ENCODE measurements around the gene IRF8.
"Not testable (repeated sequence)": the region's sequence is repeated elsewhere in the genome, so short reads cannot be mapped to it uniquely, and the experiment has no call there.

The IRF8 gene

GRCh38 chr16:85894266-85894665, 4.7 kb upstream of the IRF8 start:
- no peak for DNase-seq (ENCODE audit: low read depth in 2 of 2)

DNA sequence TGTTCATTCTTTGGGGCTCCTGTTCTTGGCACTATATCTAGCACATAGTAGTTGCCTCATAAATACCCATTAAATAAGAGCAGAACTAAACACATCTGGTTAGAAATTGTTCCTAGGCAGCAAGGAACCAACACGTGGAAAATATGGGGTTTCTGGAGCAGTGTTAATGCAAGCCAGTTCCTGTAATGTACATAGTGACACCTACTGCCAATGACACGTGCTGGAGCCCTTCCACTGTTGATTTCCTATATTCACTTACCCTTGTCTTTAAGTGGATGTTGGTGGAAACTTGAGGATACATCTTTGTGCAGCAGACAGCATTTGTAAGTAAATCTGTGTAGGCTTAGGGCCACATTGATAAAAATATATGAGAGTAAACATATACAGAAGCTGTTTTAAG, 1.6 kb upstream of the IRF8 start:
- no peak for DNase-seq (ENCODE audit: low read depth in 2 of 2)

DNA sequence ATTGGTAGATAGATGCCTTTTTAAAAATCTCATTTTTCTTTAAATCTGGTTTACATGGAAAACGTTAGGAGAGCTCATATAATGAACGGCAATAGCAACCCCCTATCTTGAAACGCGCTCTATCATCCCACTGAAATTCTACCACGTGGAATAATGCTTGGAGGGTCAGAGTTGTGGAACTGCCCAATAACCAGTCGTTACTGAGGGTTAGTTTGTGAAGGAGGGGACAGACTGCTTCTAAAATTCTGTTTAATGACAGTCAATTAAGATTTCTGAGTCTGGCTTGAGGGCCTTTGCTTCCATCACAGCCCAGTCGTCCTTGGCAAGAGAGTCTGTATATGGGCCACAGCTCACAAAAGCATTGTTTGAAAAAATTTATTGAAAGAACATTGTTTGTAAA, 482 bp downstream of the IRF8 start:
- no peak for DNase-seq (ENCODE audit: low read depth in 2 of 2)

DNA sequence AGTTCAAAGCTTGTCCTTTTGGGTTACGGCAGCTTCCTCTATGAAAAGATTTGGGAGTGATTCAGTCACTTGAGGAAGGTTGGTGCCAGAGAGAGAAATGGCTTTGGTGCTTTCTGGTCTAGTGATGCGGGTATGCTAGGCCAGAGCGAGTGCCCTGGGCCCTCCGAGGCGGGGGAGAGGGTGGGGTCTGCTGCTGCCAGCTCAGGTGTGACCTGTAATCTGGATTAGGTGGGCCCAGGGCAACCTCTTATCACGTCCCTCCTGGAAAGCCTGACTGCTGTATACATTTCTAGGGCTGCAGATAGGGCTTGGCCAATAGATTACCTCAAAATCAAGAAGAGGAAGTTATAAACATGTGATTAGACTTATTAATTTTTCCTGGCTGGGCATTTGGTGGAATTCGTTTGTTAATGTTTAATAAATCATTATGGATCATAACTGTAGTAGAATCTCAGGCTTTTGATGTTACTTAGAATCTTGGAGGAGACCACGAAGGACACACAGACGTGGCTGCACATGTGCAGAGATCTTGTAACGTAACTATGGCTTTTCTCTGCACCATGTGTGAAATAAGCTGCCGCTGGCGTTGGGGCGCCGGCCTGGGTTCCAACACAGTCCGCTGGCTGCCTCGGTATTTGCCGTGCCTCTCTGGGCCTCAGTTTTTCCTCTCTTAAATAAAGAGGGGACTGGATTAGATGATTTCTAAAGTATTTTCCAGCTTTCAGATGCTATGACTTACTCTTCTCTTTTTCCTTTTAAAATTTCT, 1.2 kb downstream of the IRF8 start:
- DNase-seq (ENCODE audit: low read depth in 2 of 2): no peak

DNA sequence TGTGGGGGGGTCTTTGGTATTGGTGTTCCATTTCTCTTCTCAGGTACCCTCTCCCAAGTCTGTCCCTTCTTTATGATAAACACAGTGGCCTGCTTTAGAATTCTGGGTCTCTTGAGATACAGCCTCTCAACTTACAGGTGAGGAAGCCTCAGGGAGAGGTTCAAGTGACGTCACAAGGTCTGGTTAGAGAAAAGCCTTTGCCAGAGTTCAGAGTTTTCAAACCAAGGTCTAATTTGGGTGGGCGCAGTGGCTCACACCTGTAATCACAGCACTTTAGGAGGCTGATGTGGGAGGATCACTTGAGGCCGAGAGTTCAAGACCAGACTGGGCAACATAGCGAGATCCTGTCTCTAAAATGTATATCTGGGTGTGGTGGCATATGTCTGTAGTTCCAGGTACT, 2.1 kb downstream of the IRF8 start:
- DNase-seq (ENCODE audit: low read depth in 2 of 2): no peak

- DNase-seq (ENCODE audit: low read depth in 2 of 2): no peak
Observed at GRCh38 chr16:85901773-85902365, 2.9 kb downstream of the IRF8 start.

DNA sequence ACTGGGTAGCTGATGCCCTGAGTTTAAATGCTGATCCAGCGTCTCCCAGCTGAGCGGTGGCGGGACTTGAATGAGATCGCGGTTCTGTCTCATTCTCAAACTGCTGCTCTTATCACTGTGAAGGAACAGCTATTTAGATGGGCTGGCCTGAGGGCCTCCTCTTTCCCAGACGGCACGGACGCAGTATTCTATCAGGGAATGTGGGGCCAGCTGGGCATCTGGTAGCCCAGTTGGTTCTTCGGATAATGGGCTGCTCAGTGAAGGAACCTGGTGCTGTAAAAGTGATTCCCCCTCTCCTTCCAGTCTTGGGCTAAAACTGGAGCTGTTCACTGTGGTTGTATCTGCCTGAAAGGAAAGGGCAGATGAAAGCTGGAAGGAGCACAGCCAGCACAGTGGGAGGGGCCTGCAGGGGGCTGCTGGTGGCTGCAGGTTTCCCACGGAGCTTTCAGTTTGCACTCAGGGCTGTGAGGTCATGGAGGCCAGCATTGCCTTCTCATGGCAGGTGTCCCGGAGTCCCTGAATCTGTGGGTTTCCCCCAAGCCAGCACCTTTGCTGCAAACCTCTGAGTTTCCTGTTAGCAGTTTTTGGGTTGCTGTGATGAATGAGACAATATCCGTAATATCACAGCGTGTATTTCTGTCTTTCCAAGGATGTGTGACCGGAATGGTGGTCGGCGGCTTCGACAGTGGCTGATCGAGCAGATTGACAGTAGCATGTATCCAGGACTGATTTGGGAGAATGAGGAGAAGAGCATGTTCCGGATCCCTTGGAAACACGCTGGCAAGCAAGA, 3.6 kb downstream of the IRF8 start:
- no peak for DNase-seq (ENCODE audit: low read depth in 2 of 2)

GRCh38 chr16:85903559-85903958, 4.6 kb downstream of the IRF8 start:
- DNase-seq (ENCODE audit: low read depth in 2 of 2): no peak

DNA sequence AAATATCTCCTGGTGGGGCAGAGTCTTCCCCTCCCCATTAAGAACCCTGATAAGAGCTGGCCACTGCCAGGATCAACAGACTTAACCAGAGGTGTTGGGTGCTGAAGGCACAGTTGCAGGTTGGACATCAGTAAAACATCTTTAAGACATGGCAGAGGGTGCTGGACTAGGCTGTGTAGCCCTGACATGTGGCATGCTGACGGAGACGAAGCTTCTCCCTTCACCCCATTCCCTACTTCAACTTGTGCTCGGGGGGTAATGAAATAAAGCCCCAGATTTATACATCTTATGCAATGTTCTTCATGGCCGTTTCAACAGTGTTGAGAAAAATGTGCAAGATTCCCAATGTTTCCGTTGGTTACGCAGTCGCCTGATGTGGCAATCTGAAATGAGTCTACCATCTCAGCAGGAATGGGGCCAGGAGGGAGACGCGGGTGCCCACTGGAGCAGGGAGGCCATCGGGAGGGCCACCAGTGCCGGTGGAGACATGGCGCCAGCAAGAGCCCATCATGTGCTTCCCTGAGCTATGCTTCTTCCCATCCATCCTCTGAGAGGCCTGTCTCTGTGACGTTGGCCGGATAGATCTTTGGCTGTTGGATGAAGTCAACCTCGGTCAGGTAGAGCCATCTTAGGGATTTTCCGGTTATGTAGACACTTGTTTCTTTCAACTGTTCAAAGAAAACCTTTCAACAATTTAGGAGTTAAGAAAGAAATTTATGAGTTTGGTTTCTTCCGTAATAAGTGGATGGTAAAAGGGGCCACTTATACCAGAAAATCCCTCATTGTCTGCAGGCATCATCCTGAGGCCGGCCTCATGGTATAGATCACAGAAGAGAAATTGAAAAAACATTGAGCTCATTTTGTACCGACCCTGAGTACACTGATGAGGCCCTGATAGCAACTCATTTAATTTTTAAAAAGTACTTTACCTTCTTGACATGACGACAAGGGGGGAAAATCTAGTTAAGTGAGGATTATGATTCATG, 6.4 kb downstream of the IRF8 start:
- no peak for DNase-seq (ENCODE audit: low read depth in 2 of 2)

DNA sequence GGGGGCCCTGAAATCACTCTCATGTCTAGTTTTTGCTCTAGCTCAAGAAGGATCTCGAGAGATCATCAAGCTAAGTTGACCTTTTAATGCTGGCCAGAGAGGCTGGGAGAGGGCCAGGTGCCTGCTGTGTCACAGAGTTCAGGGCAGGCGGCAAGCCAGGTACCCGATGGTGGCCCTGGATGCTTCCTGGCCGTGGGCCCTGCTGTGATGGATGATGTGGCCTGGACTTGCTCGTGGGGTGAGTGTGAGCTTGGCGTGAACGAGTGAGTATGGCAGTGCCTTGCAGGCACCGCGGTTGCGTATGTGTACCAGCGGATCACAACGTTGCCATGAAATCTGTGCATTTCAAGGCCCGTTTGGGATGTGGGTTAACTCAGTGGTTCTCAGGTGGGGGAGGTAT, 7.4 kb downstream of the IRF8 start:
- DNase-seq (ENCODE audit: low read depth in 2 of 2): no peak

DNA sequence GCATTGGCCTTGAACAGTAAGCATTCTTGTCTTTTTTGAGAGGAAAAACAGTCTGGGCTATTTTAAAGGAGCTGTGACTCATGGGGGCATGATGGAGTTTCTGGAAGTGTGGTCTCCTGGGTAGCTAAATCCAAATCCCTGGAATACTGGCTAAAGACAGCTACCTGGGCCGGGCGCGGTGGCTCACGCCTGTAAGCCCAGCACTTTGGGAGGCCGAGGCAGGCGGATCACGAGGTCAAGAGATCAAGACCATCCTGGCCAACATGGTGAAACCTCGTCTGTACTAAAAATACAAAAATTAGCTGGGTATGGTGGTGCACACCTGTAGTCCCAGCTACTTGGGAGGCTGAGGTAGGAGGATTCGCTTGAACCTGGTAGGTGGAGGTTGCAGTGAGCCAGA, 8.3 kb downstream of the IRF8 start:
- not testable (repeated sequence) for DNase-seq (ENCODE audit: low read depth in 2 of 2)

DNA sequence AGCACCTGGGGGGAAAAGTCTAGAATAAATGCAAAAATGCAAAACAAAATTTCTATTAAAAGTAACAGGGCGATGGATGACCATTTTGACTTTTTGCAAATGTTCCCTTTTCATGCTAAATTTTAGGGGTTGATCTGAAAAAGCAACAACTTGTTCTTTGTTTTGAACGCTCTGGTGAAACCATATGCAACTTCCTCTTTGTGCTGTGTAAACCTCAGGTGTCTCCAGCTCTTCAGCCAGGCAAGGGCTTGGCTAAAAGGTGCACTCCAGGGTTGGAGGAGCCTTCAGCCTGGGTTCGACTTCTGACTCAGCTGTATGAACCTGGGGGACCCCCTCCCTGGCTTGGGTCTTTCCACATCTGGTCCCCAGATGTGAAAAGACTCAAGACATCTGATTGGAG, 9.5 kb downstream of the IRF8 start:
- DNase-seq (ENCODE audit: low read depth in 2 of 2): no peak

DNA sequence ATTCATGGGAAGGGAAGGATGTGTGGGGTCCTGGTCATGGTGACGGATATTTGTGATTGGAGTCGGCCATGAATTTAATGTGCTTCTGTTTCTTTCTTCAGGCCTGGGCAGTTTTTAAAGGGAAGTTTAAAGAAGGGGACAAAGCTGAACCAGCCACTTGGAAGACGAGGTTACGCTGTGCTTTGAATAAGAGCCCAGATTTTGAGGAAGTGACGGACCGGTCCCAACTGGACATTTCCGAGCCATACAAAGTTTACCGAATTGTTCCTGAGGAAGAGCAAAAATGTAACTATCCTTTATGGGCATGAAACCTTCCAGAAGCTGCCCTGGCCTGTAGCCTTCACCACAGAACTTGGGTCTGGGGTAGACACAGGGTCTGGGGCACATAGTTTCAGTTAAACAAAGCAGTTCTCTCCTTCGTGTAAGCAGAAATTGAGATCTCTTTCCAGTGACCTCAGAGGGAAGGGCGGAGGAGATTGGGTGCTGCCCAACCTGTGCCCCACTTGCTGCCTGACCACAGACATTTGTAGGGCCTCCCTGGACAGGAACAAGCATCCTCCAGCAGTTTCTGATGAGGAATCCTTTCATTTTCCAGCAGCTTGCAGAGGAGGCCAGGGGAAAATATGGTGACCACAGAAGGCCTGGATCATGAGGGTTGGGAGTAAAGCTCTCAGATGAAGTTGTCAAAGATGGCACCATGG, 10.1 kb downstream of the IRF8 start:
- DNase-seq (ENCODE audit: low read depth in 2 of 2): no peak

GRCh38 chr16:85909932-85910853, 11.2 kb downstream of the IRF8 start:
- no peak for DNase-seq (ENCODE audit: low read depth in 2 of 2)

DNA sequence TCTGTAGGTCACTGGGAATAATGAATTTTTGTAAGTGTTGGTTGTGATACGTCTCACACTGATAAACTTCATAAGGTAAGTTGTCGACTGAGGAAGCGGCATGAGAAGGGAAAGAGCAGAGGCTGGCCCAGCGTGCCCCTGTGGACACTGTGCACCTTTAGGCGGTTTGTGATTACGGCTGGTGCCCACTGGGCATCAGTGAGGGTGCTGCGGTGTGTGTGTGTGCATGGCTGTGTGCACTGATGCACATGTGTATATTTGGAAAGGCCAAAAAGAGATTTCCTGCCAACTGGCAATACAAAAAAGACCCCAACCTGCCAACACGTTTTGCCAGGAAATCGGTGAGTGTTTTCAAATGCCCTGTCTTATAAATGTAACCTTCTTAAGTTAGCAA, 11.9 kb downstream of the IRF8 start:
- DNase-seq (ENCODE audit: low read depth in 2 of 2): no peak

DNA sequence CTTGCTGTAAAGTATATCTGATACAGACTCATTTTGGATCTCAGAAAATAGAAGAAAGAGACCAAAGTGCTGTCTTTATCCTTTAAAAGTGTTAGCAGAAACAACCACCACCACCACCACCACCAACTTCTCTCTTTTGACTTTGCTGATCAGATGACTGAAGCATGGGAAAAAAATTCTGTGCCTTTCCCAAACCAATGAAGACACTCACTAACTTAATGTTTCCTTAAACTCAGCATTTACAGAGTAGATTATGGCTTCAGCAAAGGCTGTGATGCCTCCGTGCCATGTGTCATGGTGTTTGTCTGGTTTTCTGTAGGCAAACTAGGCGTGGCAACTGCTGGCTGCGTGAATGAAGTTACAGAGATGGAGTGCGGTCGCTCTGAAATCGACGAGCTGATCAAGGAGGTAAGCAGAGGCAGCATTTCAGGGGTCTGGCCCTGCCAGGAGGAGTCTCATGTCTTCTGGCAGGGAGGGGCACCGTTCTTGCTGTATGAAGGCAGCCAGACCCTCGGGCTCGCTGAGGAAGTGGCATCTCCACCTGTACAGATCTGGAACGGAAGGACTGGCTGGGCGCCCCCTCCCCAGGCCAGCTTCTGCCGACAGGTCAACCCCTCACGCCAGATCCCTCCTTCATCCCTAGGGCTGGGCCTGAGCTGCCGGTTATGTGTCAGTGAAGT, 12.4 kb downstream of the IRF8 start:
- DNase-seq (ENCODE audit: low read depth in 2 of 2): no peak

- DNase-seq (ENCODE audit: low read depth in 2 of 2): no peak
Observed at GRCh38 chr16:85912211-85912974, 13.4 kb downstream of the IRF8 start.

DNA sequence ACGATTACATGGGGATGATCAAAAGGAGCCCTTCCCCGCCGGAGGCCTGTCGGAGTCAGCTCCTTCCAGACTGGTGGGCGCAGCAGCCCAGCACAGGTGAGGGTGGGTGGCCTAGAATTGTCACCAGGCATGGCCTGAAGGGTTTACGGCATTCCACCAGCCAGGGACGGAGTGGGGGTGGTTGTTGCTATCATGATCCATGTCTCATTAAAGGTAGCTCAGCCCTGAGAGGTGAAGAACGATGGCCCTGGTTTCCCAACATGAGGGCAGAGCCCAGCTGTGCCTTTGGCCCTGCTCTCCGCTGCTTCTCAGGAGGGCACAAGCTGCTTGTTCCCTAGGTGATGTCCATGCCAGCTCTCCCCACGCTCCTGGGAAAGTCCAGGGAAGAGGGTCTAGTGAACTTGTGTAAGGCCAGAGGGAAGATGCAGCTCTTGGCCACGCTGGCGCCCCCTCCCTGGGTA, 14.2 kb downstream of the IRF8 start:
- DNase-seq (ENCODE audit: low read depth in 2 of 2): no peak
